ENCODE data around the gene AP2A2.

AP2A2 gene

GRCh38 chr11:925496-926301 is at the start of gene AP2A2:
Gene AP2A2, plus strand, starts transcription at chr11:925870. Its CDS starts 152 bp downstream, at chr11:926022.
- no peak for TF ChIP-seq GATA3 (IDR thresholded peaks at IDR 0.05; ENCODE audit: low read depth, low read length)
- no peak for TF ChIP-seq GATA2 (IDR thresholded peaks at IDR 0.05; ENCODE audit: low read depth, low read length)

- TF ChIP-seq GATA3 (IDR thresholded peaks at IDR 0.05; ENCODE audit: low read depth, low read length) (no peak), GATA2 (IDR thresholded peaks at IDR 0.05; ENCODE audit: low read depth, low read length) (no peak)
These were observed 49.1 kb upstream of the AP2A2 start for GRCh38 chr11:876545-876944.

GRCh38 chr11:877565-877964 is 48.1 kb upstream of the AP2A2 start:
- no peak for TF ChIP-seq GATA3 (IDR thresholded peaks at IDR 0.05; ENCODE audit: low read depth, low read length)
- TF ChIP-seq GATA2 (IDR thresholded peaks at IDR 0.05; ENCODE audit: low read depth, low read length), result no peak

GRCh38 chr11:880447-880846 is 45.2 kb upstream of the AP2A2 start:
- no peak for TF ChIP-seq GATA3 (IDR thresholded peaks at IDR 0.05; ENCODE audit: low read depth, low read length)
- TF ChIP-seq GATA2 (IDR thresholded peaks at IDR 0.05; ENCODE audit: low read depth, low read length), result no peak

GRCh38 chr11:882596-882995 is 43.1 kb upstream of the AP2A2 start:
- TF ChIP-seq GATA3 (IDR thresholded peaks at IDR 0.05; ENCODE audit: low read depth, low read length) (no peak), GATA2 (IDR thresholded peaks at IDR 0.05; ENCODE audit: low read depth, low read length) (no peak)

- TF ChIP-seq GATA2 (IDR thresholded peaks at IDR 0.05; ENCODE audit: low read depth, low read length), result no peak
- TF ChIP-seq GATA3 (IDR thresholded peaks at IDR 0.05; ENCODE audit: low read depth, low read length), result no peak
These were observed 42.1 kb upstream of the AP2A2 start for GRCh38 chr11:883527-883926.

- no peak for TF ChIP-seq GATA3 (IDR thresholded peaks at IDR 0.05; ENCODE audit: low read depth, low read length)
- no peak for TF ChIP-seq GATA2 (IDR thresholded peaks at IDR 0.05; ENCODE audit: low read depth, low read length)
These were observed 41.0 kb upstream of the AP2A2 start for GRCh38 chr11:884578-885070.

GRCh38 chr11:886568-886967 is 39.1 kb upstream of the AP2A2 start:
- TF ChIP-seq GATA3 (IDR thresholded peaks at IDR 0.05; ENCODE audit: low read depth, low read length), result no peak
- no peak for TF ChIP-seq GATA2 (IDR thresholded peaks at IDR 0.05; ENCODE audit: low read depth, low read length)

GRCh38 chr11:887589-887988 is 38.1 kb upstream of the AP2A2 start:
- TF ChIP-seq GATA3 (IDR thresholded peaks at IDR 0.05; ENCODE audit: low read depth, low read length) (no peak), GATA2 (IDR thresholded peaks at IDR 0.05; ENCODE audit: low read depth, low read length) (no peak)

DNA sequence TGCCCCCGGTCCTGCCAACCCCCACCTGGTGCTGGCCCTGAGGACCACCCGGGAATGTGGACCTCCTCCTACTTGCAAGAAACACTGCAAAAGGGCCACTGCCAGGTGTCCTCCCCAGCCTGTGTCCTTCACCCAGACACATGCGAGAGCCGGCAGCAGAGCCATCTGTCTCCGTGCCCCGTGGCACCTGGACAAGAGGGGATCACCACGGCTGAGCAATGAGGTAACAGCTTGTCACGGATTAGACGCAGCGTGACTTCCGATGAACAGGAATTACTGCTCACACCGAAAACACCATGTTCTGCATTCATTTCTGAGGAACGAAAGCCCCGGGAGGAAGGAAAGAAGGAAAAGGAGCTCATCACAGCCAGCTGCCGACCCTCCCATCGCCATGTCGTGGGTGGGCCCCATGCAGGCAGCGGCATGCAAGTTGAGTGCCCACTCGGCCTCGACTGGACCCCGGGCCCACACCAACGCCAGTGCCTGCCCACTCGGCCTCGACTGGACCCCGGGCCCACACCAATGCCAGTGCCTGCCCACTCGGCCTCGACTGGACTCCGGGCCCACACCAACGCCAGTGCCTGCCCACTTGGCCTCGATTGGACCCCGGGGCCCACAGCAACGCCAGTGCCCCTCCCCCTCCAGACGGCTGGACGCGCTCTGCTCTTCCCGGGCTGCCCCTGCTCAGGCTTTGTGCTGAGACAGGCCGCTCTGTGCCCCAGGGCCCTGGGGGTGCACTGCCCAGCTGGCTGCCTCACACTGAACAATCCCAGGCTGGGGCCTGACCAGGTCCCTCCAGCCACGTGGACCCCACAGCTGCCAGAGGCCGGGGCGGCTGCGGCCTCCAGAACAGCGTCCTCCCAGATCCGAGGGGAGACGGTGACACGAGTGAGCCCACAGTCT is 37.1 kb upstream of the AP2A2 start:
- TF ChIP-seq GATA3 (IDR thresholded peaks at IDR 0.05; ENCODE audit: low read depth, low read length) (no peak), GATA2 (IDR thresholded peaks at IDR 0.05; ENCODE audit: low read depth, low read length) (no peak)

DNA sequence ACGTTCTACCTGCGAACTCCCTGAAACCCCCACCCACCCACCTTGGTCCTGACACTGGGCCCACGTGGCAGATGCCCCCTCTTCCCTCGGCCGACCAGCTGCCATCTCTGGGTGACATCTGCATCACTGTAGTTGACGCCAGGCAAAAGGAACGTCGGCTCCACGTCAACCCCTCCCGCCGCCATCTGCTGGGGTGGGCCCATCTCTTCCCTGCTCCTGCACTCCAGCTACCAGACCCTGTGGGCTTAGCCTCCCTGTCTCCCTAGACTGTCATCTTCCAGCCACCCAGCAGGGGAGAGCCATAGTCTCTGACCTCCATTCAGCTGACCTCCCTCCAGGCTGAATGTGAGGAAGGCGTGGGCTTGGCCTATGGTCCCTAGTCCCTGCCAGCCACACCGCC is 36.4 kb upstream of the AP2A2 start:
- TF ChIP-seq GATA3 (IDR thresholded peaks at IDR 0.05; ENCODE audit: low read depth, low read length) (no peak), GATA2 (IDR thresholded peaks at IDR 0.05; ENCODE audit: low read depth, low read length) (no peak)

- TF ChIP-seq GATA3 (IDR thresholded peaks at IDR 0.05; ENCODE audit: low read depth, low read length) (no peak), GATA2 (IDR thresholded peaks at IDR 0.05; ENCODE audit: low read depth, low read length) (no peak)
These were observed 35.8 kb upstream of the AP2A2 start for GRCh38 chr11:889687-890475.

DNA sequence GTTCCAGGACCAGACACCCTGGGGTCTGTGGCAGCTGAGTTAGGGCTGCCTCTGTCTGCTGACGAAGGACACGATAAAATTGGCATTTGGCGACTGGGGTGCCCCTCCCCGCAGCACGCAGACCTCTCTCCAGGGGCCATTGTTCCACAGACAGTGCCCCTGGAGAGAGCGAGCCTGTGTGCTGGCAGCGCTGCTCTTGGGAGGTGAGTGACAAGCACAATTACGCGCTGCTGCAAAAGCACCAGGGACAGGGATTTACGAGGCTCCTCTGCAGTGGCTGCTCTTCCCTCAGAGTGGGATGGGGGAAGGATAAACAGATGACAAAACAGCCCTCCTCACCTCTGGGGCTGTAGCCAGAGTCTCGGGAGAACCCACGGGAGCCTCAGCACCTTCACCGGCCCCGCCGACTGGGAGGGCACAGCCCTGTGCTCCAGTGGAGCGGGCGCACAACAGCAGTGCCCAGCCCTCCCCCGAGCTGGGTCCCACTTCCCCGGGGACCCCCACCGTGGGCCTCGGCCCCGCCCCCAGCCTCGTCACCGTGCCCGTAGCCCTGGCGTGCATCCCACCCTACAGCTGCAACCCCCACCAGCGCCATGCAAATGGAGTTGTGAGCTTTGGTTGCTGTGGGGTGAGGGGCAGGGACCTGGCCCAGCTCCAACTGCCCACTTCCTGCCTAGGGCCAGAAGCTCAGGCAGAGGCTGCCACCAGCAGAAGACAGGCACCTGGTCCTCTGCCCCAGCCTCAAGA is 34.7 kb upstream of the AP2A2 start:
- TF ChIP-seq GATA2 (IDR thresholded peaks at IDR 0.05; ENCODE audit: low read depth, low read length), result no peak
- no peak for TF ChIP-seq GATA3 (IDR thresholded peaks at IDR 0.05; ENCODE audit: low read depth, low read length)

All from SH-SY5Y (cell line).